Right lobe of liver (tissue), 4 donors: ENCODE data around the gene SCFD2.

Source experiments
- CTCF ChIP-seq, 4 donors: fragments of 200-600 bp in 3 of 4; fragments of 450-650 bp in 1 of 4; IDR thresholded peaks; one replicate each; pipeline versions ENCODE4 v1.5.1 to v1.8.0; 2016 to 2022; ENCODE audit warnings: antibody characterized with exemption in 4 of 4, mild to moderate bottlenecking in 2 of 4
- POLR2A ChIP-seq: fragments of 450-650 bp; IDR thresholded peaks from one replicate; pipeline ENCODE4 v1.6.1; 2017; ENCODE audit warnings: antibody characterized with exemption, mild to moderate bottlenecking
- donor health status: DM: no; HTN: no; CAD: no.
- donor health status: DM: no; HTN: no; CAD: no.
- donor health status: DM: no; HTN: yes; CAD: no.

- no peak for TF ChIP-seq POLR2A
- TF ChIP-seq CTCF (IDR thresholded peaks at IDR 0.05), result no peak
These were observed 248.9 kb downstream of the SCFD2 start for GRCh38 chr4:53116954-53117353.
